Cerebellar cortex (tissue), 1 donor: ENCODE data around the gene DIO3.

Experiments used
- DNase-seq: peaks from one replicate; pipeline ENCODE4 v3.0.0-alpha.2; 2015; ENCODE audit warnings: low spot score

DIO3 gene

GRCh38 chr14:101598571-101599233, 37.4 kb downstream of the DIO3 start:
- DNase-seq, result no peak

- DNase-seq, result no peak
Measured at GRCh38 chr14:101599234-101599885, 38.1 kb downstream of the DIO3 start.

- DNase-seq, result no peak
Measured at GRCh38 chr14:101600336-101600890, 39.1 kb downstream of the DIO3 start.

- no peak for DNase-seq
Measured at GRCh38 chr14:101600891-101601605, 39.8 kb downstream of the DIO3 start.

GRCh38 chr14:101601606-101602465, 40.5 kb downstream of the DIO3 start:
- DNase-seq, result no peak

- DNase-seq, result no peak
Measured at GRCh38 chr14:101602466-101602840, 41.2 kb downstream of the DIO3 start.

- no peak for DNase-seq
Measured at GRCh38 chr14:101603096-101603495, 41.8 kb downstream of the DIO3 start.

GRCh38 chr14:101604228-101604934, 43.1 kb downstream of the DIO3 start:
- DNase-seq, result no peak

GRCh38 chr14:101604935-101605780, 43.9 kb downstream of the DIO3 start:
- no peak for DNase-seq

GRCh38 chr14:101605836-101606235, 44.5 kb downstream of the DIO3 start:
- no peak for DNase-seq
